CD8-positive, alpha-beta memory T cell (primary cell): Measurements from ENCODE around the gene HDAC9. TPM values are rescaled to one million over a fixed set of nuclear protein-coding genes. Genes with fewer than 3 reads are reported as not detected.

ENCODE experiments used
- CTCF ChIA-PET: fragments of 350-600 bp; sonication (Branson Sonifier 250); formaldehyde crosslinking; loops from one replicate; lab custom pipeline; 2021; ENCODE audit warnings: antibody characterized with exemption; lab: Charles Lee
- POLR2A ChIA-PET: fragments of 350-600 bp; sonication (Branson Sonifier 250); formaldehyde crosslinking; loops from one replicate; lab custom pipeline; 2021; ENCODE audit warnings: antibody characterized with exemption; lab: Charles Lee
- DNase-seq, 5 donors: peaks; one replicate each; pipeline versions ENCODE4 v3.0.0 to v3.0.0-alpha.2; 2020 to 2022; ENCODE audit warnings: mixed read lengths in 1 of 5
- H3K27ac ChIP-seq: one replicate; pipeline ENCODE4 v1.7.0; 2013; ENCODE audit warnings: low read depth, mild to moderate bottlenecking, low read length, moderate library complexity
- H3K27me3 ChIP-seq: 2 replicates; pipeline ENCODE4 v1.7.0; 2013; ENCODE audit warnings: low read length, mild to moderate bottlenecking; ENCODE audit not compliant: insufficient read depth, poor library complexity, severe bottlenecking
- H3K36me3 ChIP-seq: 2 replicates; pipeline ENCODE4 v1.7.0; 2013; ENCODE audit warnings: mild to moderate bottlenecking, low read length, moderate library complexity; ENCODE audit not compliant: insufficient read depth
- H3K4me1 ChIP-seq: 2 replicates; pipeline ENCODE4 v1.7.0; 2013; ENCODE audit warnings: mild to moderate bottlenecking, low read length, moderate library complexity; ENCODE audit not compliant: insufficient read depth
- H3K4me3 ChIP-seq: 2 replicates; pipeline ENCODE4 v1.7.0; 2013; ENCODE audit warnings: mild to moderate bottlenecking, low read length
- H3K9me3 ChIP-seq: 2 replicates; pipeline ENCODE4 v1.7.0; 2013; ENCODE audit warnings: mild to moderate bottlenecking, low read length
- H3K27ac Mint-ChIP-seq, 8 donors: one replicate each; pipeline ENCODE4 v1.8.0; 2020 to 2021; ENCODE audit warnings: mixed read lengths in 8 of 8, mild to moderate bottlenecking in 6 of 8, inconsistent platforms in 3 of 8, moderate library complexity in 3 of 8
- H3K27me3 Mint-ChIP-seq, 2 donors: one replicate each; pipeline ENCODE4 v1.8.0; 2020 to 2021; ENCODE audit warnings: mixed read lengths in 2 of 2, mild to moderate bottlenecking in 1 of 2, moderate library complexity in 1 of 2
- H3K36me3 Mint-ChIP-seq, 3 donors: one replicate each; pipeline ENCODE4 v1.8.0; 2020 to 2021; ENCODE audit warnings: mixed read lengths in 3 of 3, inconsistent platforms in 1 of 3, mild to moderate bottlenecking in 1 of 3
- H3K4me1 Mint-ChIP-seq, 3 donors: one replicate each; pipeline ENCODE4 v1.8.0; 2020 to 2021; ENCODE audit warnings: mixed read lengths in 3 of 3, inconsistent platforms in 1 of 3, mild to moderate bottlenecking in 1 of 3
- H3K4me3 Mint-ChIP-seq, 7 donors: one replicate each; pipeline ENCODE4 v1.8.0; 2020 to 2021; ENCODE audit warnings: mixed read lengths in 7 of 7, mild to moderate bottlenecking in 6 of 7, moderate library complexity in 4 of 7, inconsistent platforms in 2 of 7
- H3K9me3 Mint-ChIP-seq, 5 donors: one replicate each; pipeline ENCODE4 v1.8.0; 2020 to 2022; ENCODE audit warnings: mixed read lengths in 5 of 5, mild to moderate bottlenecking in 3 of 5, moderate library complexity in 2 of 5, inconsistent platforms in 1 of 5
- polyA plus RNA-seq: library from polyadenylated mRNA; unstranded; fragments of 300-500 nt; fragmentation: Illumina TruSeq; gene quantifications from one replicate; pipeline ENCODE4 v1.2.3, GENCODE V29; 2021
- total RNA-seq, 2 experiments: library from RNA; stranded (reverse); gene quantifications; one replicate each; pipeline ENCODE4 v1.2.3, GENCODE V29; 2021

Gene HDAC9
- total and polyA plus RNA-seq, 3 experiments from 2014 or later = 2.5 to 5.0 (median 3.2) TPM

GRCh38 chr7:18541871-18542212, 46.3 kb downstream of the HDAC9 start:
- POLR2A ChIA-PET = no interaction called here

GRCh38 chr7:18546576-18546975, 51.0 kb downstream of the HDAC9 start:
- Mint-ChIP-seq H3K27me3 (peaks cover 0 to 1% of the 10 kb centered on the region in 2 donors), H3K9me3 (no peaks in the 10 kb centered on the region), H3K36me3 (no peaks in the 10 kb centered on the region), H3K27ac (no peak overlapping the region), H3K4me3 (no peak overlapping the region), H3K4me1 (no peaks in the 10 kb centered on the region)
- no peaks in the 10 kb centered on the region for H3K9me3 ChIP-seq
- POLR2A ChIA-PET = no interaction called here
- no peak overlapping the region for H3K27ac ChIP-seq
- H3K36me3 ChIP-seq = no peaks in the 10 kb centered on the region
- H3K27me3 ChIP-seq = no peaks in the 10 kb centered on the region
- CTCF ChIA-PET = no interaction called here
- no peak for DNase-seq
- no peak overlapping the region for H3K4me3 ChIP-seq
- H3K4me1 ChIP-seq = no peaks in the 10 kb centered on the region

More at GRCh38 chr7:18541871-18542212, 46.3 kb downstream of the HDAC9 start:
- Histone ChIP-seq H3K4me3 (no peak overlapping the region), H3K9me3 (no peaks in the 10 kb centered on the region), H3K36me3 (no peaks in the 10 kb centered on the region), H3K4me1 (no peaks in the 10 kb centered on the region), H3K27me3 (no peaks in the 10 kb centered on the region), H3K27ac (no peak overlapping the region)
- H3K27ac Mint-ChIP-seq = no peak overlapping the region
- H3K36me3 Mint-ChIP-seq = no peaks in the 10 kb centered on the region
- peaks cover 0 to 2% (median 0%) of the 10 kb centered on the region in 5 donors for H3K9me3 Mint-ChIP-seq
- CTCF ChIA-PET = no interaction called here
- H3K4me3 Mint-ChIP-seq = no peak overlapping the region
- no peaks in the 10 kb centered on the region for H3K27me3 Mint-ChIP-seq
- peaks cover 0 to 4% (median 3%) of the 10 kb centered on the region in 3 donors for H3K4me1 Mint-ChIP-seq
- no peak for DNase-seq

- peaks cover 0 to 1% of the 10 kb centered on the region in 2 donors for H3K27me3 Mint-ChIP-seq
- DNase-seq = no peak
- no peaks in the 10 kb centered on the region for H3K36me3 Mint-ChIP-seq
- H3K36me3 ChIP-seq = no peaks in the 10 kb centered on the region
- no peaks in the 10 kb centered on the region for H3K27me3 ChIP-seq
- no peaks in the 10 kb centered on the region for H3K9me3 Mint-ChIP-seq
- H3K4me1 ChIP-seq = no peaks in the 10 kb centered on the region
- no peak overlapping the region for H3K27ac ChIP-seq
- no peak overlapping the region for H3K4me3 Mint-ChIP-seq
- H3K4me3 ChIP-seq = no peak overlapping the region
- POLR2A ChIA-PET = no interaction called here
- CTCF ChIA-PET = no interaction called here
- no peak overlapping the region for H3K27ac Mint-ChIP-seq
- H3K9me3 ChIP-seq = no peaks in the 10 kb centered on the region
- H3K4me1 Mint-ChIP-seq = no peaks in the 10 kb centered on the region
Observed at GRCh38 chr7:18547509-18548187, 52.1 kb downstream of the HDAC9 start.

GRCh38 chr7:18548534-18548933, 53.0 kb downstream of the HDAC9 start:
- Mint-ChIP-seq H3K27ac (no peak overlapping the region), H3K27me3 (peaks cover 0 to 1% of the 10 kb centered on the region in 2 donors), H3K4me3 (no peak overlapping the region), H3K4me1 (no peaks in the 10 kb centered on the region), H3K9me3 (no peaks in the 10 kb centered on the region), H3K36me3 (no peaks in the 10 kb centered on the region)
- no peak overlapping the region for H3K27ac ChIP-seq
- H3K36me3 ChIP-seq = no peaks in the 10 kb centered on the region
- H3K27me3 ChIP-seq = no peaks in the 10 kb centered on the region
- H3K4me3 ChIP-seq = no peak overlapping the region
- H3K4me1 ChIP-seq = no peaks in the 10 kb centered on the region
- ChIA-PET POLR2A (interaction anchor here (0.7 kb wide), 1 partner anchor 230 kb away, joined by 3 read pairs; no protein-coding TSS in a partner anchor), CTCF (no interaction called here)
- no peaks in the 10 kb centered on the region for H3K9me3 ChIP-seq
- DNase-seq = no peak

- no peaks in the 10 kb centered on the region for H3K4me1 ChIP-seq
- H3K9me3 Mint-ChIP-seq = no peaks in the 10 kb centered on the region
- no peak for DNase-seq
- no peak overlapping the region for H3K27ac ChIP-seq
- ChIA-PET POLR2A (no interaction called here), CTCF (no interaction called here)
- no peaks in the 10 kb centered on the region for H3K27me3 ChIP-seq
- H3K36me3 Mint-ChIP-seq = no peaks in the 10 kb centered on the region
- no peak overlapping the region for H3K4me3 Mint-ChIP-seq
- H3K27me3 Mint-ChIP-seq = peaks cover 0 to 1% of the 10 kb centered on the region in 2 donors
- no peak overlapping the region for H3K4me3 ChIP-seq
- H3K4me1 Mint-ChIP-seq = no peaks in the 10 kb centered on the region
- H3K9me3 ChIP-seq = no peaks in the 10 kb centered on the region
- H3K27ac Mint-ChIP-seq = no peak overlapping the region
- no peaks in the 10 kb centered on the region for H3K36me3 ChIP-seq
Observed at GRCh38 chr7:18550574-18550973, 55.0 kb downstream of the HDAC9 start.

GRCh38 chr7:18552316-18552916, 56.9 kb downstream of the HDAC9 start:
- DNase-seq = no peak
- no peaks in the 10 kb centered on the region for H3K36me3 ChIP-seq
- Mint-ChIP-seq H3K27me3 (peaks cover 0 to 1% of the 10 kb centered on the region in 2 donors), H3K4me3 (no peak overlapping the region), H3K9me3 (no peaks in the 10 kb centered on the region), H3K4me1 (no peaks in the 10 kb centered on the region), H3K36me3 (no peaks in the 10 kb centered on the region), H3K27ac (no peak overlapping the region)
- no peaks in the 10 kb centered on the region for H3K27me3 ChIP-seq
- no peaks in the 10 kb centered on the region for H3K9me3 ChIP-seq
- ChIA-PET CTCF (no interaction called here), POLR2A (no interaction called here)
- no peaks in the 10 kb centered on the region for H3K4me1 ChIP-seq
- H3K4me3 ChIP-seq = no peak overlapping the region
- H3K27ac ChIP-seq = no peak overlapping the region

- ChIA-PET CTCF (no interaction called here), POLR2A (no interaction called here)
- Histone ChIP-seq H3K36me3 (no peaks in the 10 kb centered on the region), H3K4me3 (no peak overlapping the region), H3K27me3 (no peaks in the 10 kb centered on the region), H3K9me3 (no peaks in the 10 kb centered on the region), H3K4me1 (no peaks in the 10 kb centered on the region), H3K27ac (no peak overlapping the region)
- Mint-ChIP-seq H3K36me3 (no peaks in the 10 kb centered on the region), H3K9me3 (no peaks in the 10 kb centered on the region), H3K27me3 (peaks cover 0 to 1% of the 10 kb centered on the region in 2 donors), H3K4me3 (peak overlapping the region in 1 of 7 donors; percentile 6), H3K4me1 (no peaks in the 10 kb centered on the region), H3K27ac (no peak overlapping the region)
- no peak for DNase-seq
Observed at GRCh38 chr7:18552943-18553604, 57.5 kb downstream of the HDAC9 start.

GRCh38 chr7:18553605-18554003, 58.1 kb downstream of the HDAC9 start:
- no peak overlapping the region for H3K4me3 Mint-ChIP-seq
- Histone ChIP-seq H3K27me3 (no peaks in the 10 kb centered on the region), H3K36me3 (no peaks in the 10 kb centered on the region), H3K4me1 (no peaks in the 10 kb centered on the region), H3K4me3 (no peak overlapping the region), H3K27ac (no peak overlapping the region), H3K9me3 (no peaks in the 10 kb centered on the region)
- peaks cover 0 to 1% of the 10 kb centered on the region in 2 donors for H3K27me3 Mint-ChIP-seq
- no peaks in the 10 kb centered on the region for H3K9me3 Mint-ChIP-seq
- H3K36me3 Mint-ChIP-seq = no peaks in the 10 kb centered on the region
- H3K4me1 Mint-ChIP-seq = no peaks in the 10 kb centered on the region
- CTCF ChIA-PET = no interaction called here
- no peak overlapping the region for H3K27ac Mint-ChIP-seq
- DNase-seq = no peak
- POLR2A ChIA-PET = no interaction called here
